ACHN (cell line): Measurements from ENCODE around the gene ITPRIPL2.

Experiments used
- DNase-seq: peaks from one replicate; pipeline ENCODE4 v3.0.0-alpha.2; 2015
- in situ Hi-C: cut with HindIII; loops from 2 replicates; pipeline ENCODE4 v1.10.0; 2017; ENCODE audit warnings: low sequenced_read_pairs, low pct_ligation_motif_present, low pct_unique_long_range_greater_than_20kb

The ITPRIPL2 gene

GRCh38 chr16:19090916-19091315, 22.8 kb upstream of the ITPRIPL2 start:
- DNase-seq = no peak
- in situ Hi-C loops = no loop called here

- in situ Hi-C loops = no loop called here
- DNase-seq = no peak
These were observed 20.9 kb upstream of the ITPRIPL2 start for GRCh38 chr16:19092653-19093410.

- in situ Hi-C loops = no loop called here
- no peak for DNase-seq
These were observed 19.9 kb upstream of the ITPRIPL2 start for GRCh38 chr16:19093631-19094541.

- in situ Hi-C loops = no loop called here
- no peak for DNase-seq
These were observed 19.0 kb upstream of the ITPRIPL2 start for GRCh38 chr16:19094542-19095365.

GRCh38 chr16:19095654-19096053, 18.1 kb upstream of the ITPRIPL2 start:
- DNase-seq = peak; percentile 15
- in situ Hi-C loops = no loop called here

- no peak for DNase-seq
- in situ Hi-C loops = no loop called here
These were observed 15.6 kb upstream of the ITPRIPL2 start for GRCh38 chr16:19098173-19098572.

- in situ Hi-C loops = no loop called here
- no peak for DNase-seq
These were observed 11.4 kb upstream of the ITPRIPL2 start for GRCh38 chr16:19102187-19102872.

GRCh38 chr16:19104607-19105006, 9.2 kb upstream of the ITPRIPL2 start:
- DNase-seq = no peak
- in situ Hi-C loops = no loop called here

- in situ Hi-C loops = no loop called here
- no peak for DNase-seq
These were observed 8.6 kb upstream of the ITPRIPL2 start for GRCh38 chr16:19105131-19105530.

GRCh38 chr16:19105891-19106624, 7.7 kb upstream of the ITPRIPL2 start:
- no peak for DNase-seq
- in situ Hi-C loops = no loop called here

- no peak for DNase-seq
- in situ Hi-C loops = no loop called here
These were observed 7.1 kb upstream of the ITPRIPL2 start for GRCh38 chr16:19106625-19107020.

- DNase-seq = no peak
- in situ Hi-C loops = no loop called here
These were observed 5.1 kb upstream of the ITPRIPL2 start for GRCh38 chr16:19108409-19109287.

GRCh38 chr16:19109288-19109664, 4.5 kb upstream of the ITPRIPL2 start:
- in situ Hi-C loops = no loop called here
- no peak for DNase-seq

GRCh38 chr16:19110537-19111360, 3.0 kb upstream of the ITPRIPL2 start:
- in situ Hi-C loops = no loop called here

GRCh38 chr16:19112099-19112407, 1.7 kb upstream of the ITPRIPL2 start:
- in situ Hi-C loops = no loop called here
- DNase-seq = no peak

More at GRCh38 chr16:19110537-19111360, 3.0 kb upstream of the ITPRIPL2 start:
- no peak for DNase-seq
